ENCODE results near the gene ANO2.

ANO2 gene

GRCh38 chr12:5733136-5733755 is 211.8 kb downstream of the ANO2 start:
- no peak for TF ChIP-seq TCF12 (IDR thresholded peaks at IDR 0.05; ENCODE audit: low read depth)
- no peak for TF ChIP-seq REST (IDR thresholded peaks at IDR 0.05; ENCODE audit: low read depth)
- TF ChIP-seq EP300 (IDR thresholded peaks at IDR 0.05; ENCODE audit: borderline replicate concordance), result no peak
- no peak for TF ChIP-seq TAF1 (IDR thresholded peaks at IDR 0.05; ENCODE audit: low read depth)
- TF ChIP-seq CEBPB (IDR thresholded peaks at IDR 0.05), result no peak
- TF ChIP-seq TEAD4 (IDR thresholded peaks at IDR 0.05), result no peak
- no peak for TF ChIP-seq RAD21 (IDR thresholded peaks at IDR 0.05; ENCODE audit: low read depth)
- TF ChIP-seq FOXM1 (IDR thresholded peaks at IDR 0.05; ENCODE audit: borderline replicate concordance, low read depth), result no peak
- TF ChIP-seq ZBTB7A (IDR thresholded peaks at IDR 0.05; ENCODE audit: low read depth), result no peak
- TF ChIP-seq EGR1 (IDR thresholded peaks at IDR 0.05), result no peak
- TF ChIP-seq NFIC (IDR thresholded peaks at IDR 0.05), result no peak
- TF ChIP-seq YY1 (IDR thresholded peaks at IDR 0.05; ENCODE audit: low read depth), result no peak
- TF ChIP-seq USF1 (IDR thresholded peaks at IDR 0.05), result no peak

- TF ChIP-seq TCF12 (IDR thresholded peaks at IDR 0.05; ENCODE audit: low read depth) (no peak), RAD21 (IDR thresholded peaks at IDR 0.05; ENCODE audit: low read depth) (no peak), NFIC (IDR thresholded peaks at IDR 0.05) (no peak), EP300 (IDR thresholded peaks at IDR 0.05; ENCODE audit: borderline replicate concordance) (no peak), EGR1 (IDR thresholded peaks at IDR 0.05) (no peak), CEBPB (IDR thresholded peaks at IDR 0.05) (no peak), MAX (IDR thresholded peaks at IDR 0.05) (no peak), CREB1 (IDR thresholded peaks at IDR 0.05; ENCODE audit: low read depth) (no peak), YY1 (IDR thresholded peaks at IDR 0.05; ENCODE audit: low read depth) (no peak), REST (IDR thresholded peaks at IDR 0.05; ENCODE audit: low read depth) (no peak), USF1 (IDR thresholded peaks at IDR 0.05) (no peak), TAF1 (IDR thresholded peaks at IDR 0.05; ENCODE audit: low read depth) (no peak), FOXM1 (IDR thresholded peaks at IDR 0.05; ENCODE audit: borderline replicate concordance, low read depth) (no peak), TEAD4 (IDR thresholded peaks at IDR 0.05) (no peak), ZBTB7A (IDR thresholded peaks at IDR 0.05; ENCODE audit: low read depth) (no peak)
Observed at GRCh38 chr12:5730962-5731361, 214.1 kb downstream of the ANO2 start.

GRCh38 chr12:5723711-5724252 is 221.3 kb downstream of the ANO2 start:
- TF ChIP-seq TAF1 (IDR thresholded peaks at IDR 0.05; ENCODE audit: low read depth) (no peak), EGR1 (IDR thresholded peaks at IDR 0.05) (no peak)

GRCh38 chr12:5723071-5723470 is 222.0 kb downstream of the ANO2 start:
- TF ChIP-seq FOXM1 (IDR thresholded peaks at IDR 0.05; ENCODE audit: borderline replicate concordance, low read depth), result no peak
- no peak for TF ChIP-seq USF1 (IDR thresholded peaks at IDR 0.05)
- no peak for TF ChIP-seq NFIC (IDR thresholded peaks at IDR 0.05)
- no peak for TF ChIP-seq TAF1 (IDR thresholded peaks at IDR 0.05; ENCODE audit: low read depth)
- no peak for TF ChIP-seq EGR1 (IDR thresholded peaks at IDR 0.05)
- no peak for TF ChIP-seq YY1 (IDR thresholded peaks at IDR 0.05; ENCODE audit: low read depth)
- TF ChIP-seq EP300 (IDR thresholded peaks at IDR 0.05; ENCODE audit: borderline replicate concordance), result no peak
- no peak for TF ChIP-seq ZBTB7A (IDR thresholded peaks at IDR 0.05; ENCODE audit: low read depth)
- no peak for TF ChIP-seq TCF12 (IDR thresholded peaks at IDR 0.05; ENCODE audit: low read depth)
- TF ChIP-seq CEBPB (IDR thresholded peaks at IDR 0.05), result no peak
- TF ChIP-seq REST (IDR thresholded peaks at IDR 0.05; ENCODE audit: low read depth), result no peak
- no peak for TF ChIP-seq CREB1 (IDR thresholded peaks at IDR 0.05; ENCODE audit: low read depth)
- TF ChIP-seq RAD21 (IDR thresholded peaks at IDR 0.05; ENCODE audit: low read depth), result no peak
- TF ChIP-seq MAX (IDR thresholded peaks at IDR 0.05), result no peak
- TF ChIP-seq TEAD4 (IDR thresholded peaks at IDR 0.05), result no peak
